Activated naive CD8-positive, alpha-beta T cell treated with anti-CD3 and anti-CD28 coated beads, Interleukin-2, amount 50 U/mL, for 24 hours (primary cell): ENCODE measurements around the gene ATG16L1.

Experiments used
- ATAC-seq: fragments of 150-1000 bp; cut with Tn5 transposase; one replicate; pipeline ENCODE4 v1.10.0; 2021
- DNase-seq: peaks from one replicate; pipeline ENCODE4 v3.0.0; 2021
- H3K27ac Mint-ChIP-seq: one replicate; pipeline ENCODE4 v1.8.0; 2021; ENCODE audit warnings: mild to moderate bottlenecking, mixed read lengths
- H3K27me3 Mint-ChIP-seq: one replicate; pipeline ENCODE4 v1.8.0; 2021; ENCODE audit warnings: mixed read lengths
- H3K36me3 Mint-ChIP-seq: one replicate; pipeline ENCODE4 v1.8.0; 2021; ENCODE audit warnings: low read depth, mixed read lengths
- H3K4me1 Mint-ChIP-seq: one replicate; pipeline ENCODE4 v1.8.0; 2021; ENCODE audit warnings: mixed read lengths
- H3K4me3 Mint-ChIP-seq: one replicate; pipeline ENCODE4 v1.8.0; 2021; ENCODE audit warnings: mild to moderate bottlenecking, moderate library complexity, mixed read lengths
- H3K9me3 Mint-ChIP-seq: one replicate; pipeline ENCODE4 v1.8.0; 2021; ENCODE audit warnings: mixed read lengths

ATG16L1 gene

GRCh38 chr2:233241803-233242202 lies 9.7 kb upstream of the ATG16L1 start:
- Mint-ChIP-seq H3K27ac (peak overlapping the region; percentile 53), H3K36me3 (no peaks in the 10 kb centered on the region), H3K4me3 (peak overlapping the region; percentile 33), H3K9me3 (no peaks in the 10 kb centered on the region), H3K4me1 (peaks cover 57% of the 10 kb centered on the region), H3K27me3 (no peaks in the 10 kb centered on the region)
- no peak for ATAC-seq
- DNase-seq: no peak

GRCh38 chr2:233242231-233242927 lies 9.1 kb upstream of the ATG16L1 start:
- H3K4me1 Mint-ChIP-seq: peaks cover 58% of the 10 kb centered on the region
- H3K27ac Mint-ChIP-seq: peak overlapping the region; percentile 53
- H3K27me3 Mint-ChIP-seq: no peaks in the 10 kb centered on the region
- DNase-seq (no peak), ATAC-seq (peak; percentile 75)
- H3K9me3 Mint-ChIP-seq: no peaks in the 10 kb centered on the region
- H3K4me3 Mint-ChIP-seq: peak overlapping the region; percentile 33
- no peaks in the 10 kb centered on the region for H3K36me3 Mint-ChIP-seq

GRCh38 chr2:233243348-233243747 lies 8.1 kb upstream of the ATG16L1 start:
- H3K27ac Mint-ChIP-seq: no peak overlapping the region

GRCh38 chr2:233244818-233245217 lies 6.7 kb upstream of the ATG16L1 start:
- peaks cover 59% of the 10 kb centered on the region for H3K4me1 Mint-ChIP-seq
- ATAC-seq (no peak), DNase-seq (no peak)
- H3K27me3 Mint-ChIP-seq: no peaks in the 10 kb centered on the region
- no peaks in the 10 kb centered on the region for H3K36me3 Mint-ChIP-seq
- no peaks in the 10 kb centered on the region for H3K9me3 Mint-ChIP-seq
- no peak overlapping the region for H3K4me3 Mint-ChIP-seq
- H3K27ac Mint-ChIP-seq: peak overlapping the region; percentile 24

More at GRCh38 chr2:233243348-233243747, 8.1 kb upstream of the ATG16L1 start:
- Mint-ChIP-seq H3K4me1 (peaks cover 64% of the 10 kb centered on the region), H3K36me3 (no peaks in the 10 kb centered on the region), H3K9me3 (no peaks in the 10 kb centered on the region), H3K4me3 (no peak overlapping the region), H3K27me3 (no peaks in the 10 kb centered on the region)
- DNase-seq (no peak), ATAC-seq (no peak)

GRCh38 chr2:233245406-233245805 lies 6.1 kb upstream of the ATG16L1 start:
- Mint-ChIP-seq H3K36me3 (no peaks in the 10 kb centered on the region), H3K27ac (no peak overlapping the region), H3K4me3 (no peak overlapping the region), H3K27me3 (no peaks in the 10 kb centered on the region), H3K9me3 (no peaks in the 10 kb centered on the region), H3K4me1 (peaks cover 62% of the 10 kb centered on the region)
- ATAC-seq (no peak), DNase-seq (no peak)

GRCh38 chr2:233247116-233247515 lies 4.4 kb upstream of the ATG16L1 start:
- no peak for ATAC-seq
- Mint-ChIP-seq H3K27me3 (no peaks in the 10 kb centered on the region), H3K4me1 (peaks cover 53% of the 10 kb centered on the region), H3K36me3 (peaks cover 2% of the 10 kb centered on the region), H3K27ac (peak overlapping the region; percentile 96), H3K9me3 (no peaks in the 10 kb centered on the region), H3K4me3 (no peak overlapping the region)
- no peak for DNase-seq

GRCh38 chr2:233247744-233248143 lies 3.7 kb upstream of the ATG16L1 start:
- Mint-ChIP-seq H3K4me3 (peak overlapping the region; percentile 55), H3K9me3 (no peaks in the 10 kb centered on the region), H3K4me1 (peaks cover 51% of the 10 kb centered on the region), H3K27ac (peak overlapping the region; percentile 96), H3K27me3 (no peaks in the 10 kb centered on the region), H3K36me3 (peaks cover 3% of the 10 kb centered on the region)
- DNase-seq: peak; percentile 54
- ATAC-seq: peak; percentile 89

- Mint-ChIP-seq H3K27ac (peak overlapping the region; percentile 24), H3K4me1 (peaks cover 57% of the 10 kb centered on the region), H3K9me3 (no peaks in the 10 kb centered on the region), H3K36me3 (peaks cover 7% of the 10 kb centered on the region), H3K27me3 (no peaks in the 10 kb centered on the region), H3K4me3 (no peak overlapping the region)
- ATAC-seq (no peak), DNase-seq (no peak)
Observed at GRCh38 chr2:233248999-233249398, 2.5 kb upstream of the ATG16L1 start.

GRCh38 chr2:233250568-233250967 lies 905 bp upstream of the ATG16L1 start:
- H3K27me3 Mint-ChIP-seq: no peaks in the 10 kb centered on the region
- peaks cover 7% of the 10 kb centered on the region for H3K36me3 Mint-ChIP-seq
- peak overlapping the region; percentile 15 for H3K4me3 Mint-ChIP-seq
- DNase-seq (no peak), ATAC-seq (no peak)
- H3K27ac Mint-ChIP-seq: peak overlapping the region; percentile 85
- peaks cover 65% of the 10 kb centered on the region for H3K4me1 Mint-ChIP-seq
- no peaks in the 10 kb centered on the region for H3K9me3 Mint-ChIP-seq

- no peak for ATAC-seq
Observed at GRCh38 chr2:233250985-233251305, 528 bp upstream of the ATG16L1 start.

GRCh38 chr2:233252227-233252626 lies 754 bp downstream of the ATG16L1 start:
- ATAC-seq (no peak), DNase-seq (no peak)
- H3K36me3 Mint-ChIP-seq: peaks cover 14% of the 10 kb centered on the region
- H3K27me3 Mint-ChIP-seq: no peaks in the 10 kb centered on the region
- peak overlapping the region; percentile 85 for H3K27ac Mint-ChIP-seq
- no peaks in the 10 kb centered on the region for H3K9me3 Mint-ChIP-seq
- H3K4me1 Mint-ChIP-seq: peaks cover 63% of the 10 kb centered on the region
- H3K4me3 Mint-ChIP-seq: peak overlapping the region; percentile 92

More at GRCh38 chr2:233250985-233251305, 528 bp upstream of the ATG16L1 start:
- Mint-ChIP-seq H3K27ac (peak overlapping the region; percentile 85), H3K4me3 (peak overlapping the region; percentile 92), H3K27me3 (no peaks in the 10 kb centered on the region), H3K4me1 (peaks cover 68% of the 10 kb centered on the region), H3K36me3 (peaks cover 8% of the 10 kb centered on the region), H3K9me3 (no peaks in the 10 kb centered on the region)
- no peak for DNase-seq

- H3K4me3 Mint-ChIP-seq: no peak overlapping the region
- no peak for DNase-seq
Observed at GRCh38 chr2:233255151-233255550, 3.7 kb downstream of the ATG16L1 start.

GRCh38 chr2:233256048-233256447 lies 4.6 kb downstream of the ATG16L1 start:
- Mint-ChIP-seq H3K9me3 (no peaks in the 10 kb centered on the region), H3K27ac (no peak overlapping the region)
- ATAC-seq: no peak

More at GRCh38 chr2:233255151-233255550, 3.7 kb downstream of the ATG16L1 start:
- H3K27ac Mint-ChIP-seq: peak overlapping the region; percentile 40
- no peak for ATAC-seq
- H3K27me3 Mint-ChIP-seq: no peaks in the 10 kb centered on the region
- H3K36me3 Mint-ChIP-seq: peaks cover 36% of the 10 kb centered on the region
- H3K4me1 Mint-ChIP-seq: peaks cover 58% of the 10 kb centered on the region
- no peaks in the 10 kb centered on the region for H3K9me3 Mint-ChIP-seq

GRCh38 chr2:233258211-233258610 lies 6.7 kb downstream of the ATG16L1 start:
- Mint-ChIP-seq H3K27ac (peak overlapping the region; percentile 28), H3K36me3 (peaks cover 58% of the 10 kb centered on the region), H3K27me3 (no peaks in the 10 kb centered on the region), H3K4me3 (no peak overlapping the region), H3K9me3 (no peaks in the 10 kb centered on the region), H3K4me1 (peaks cover 56% of the 10 kb centered on the region)
- no peak for ATAC-seq
- DNase-seq: no peak

More at GRCh38 chr2:233256048-233256447, 4.6 kb downstream of the ATG16L1 start:
- Mint-ChIP-seq H3K36me3 (peaks cover 43% of the 10 kb centered on the region), H3K4me3 (no peak overlapping the region), H3K27me3 (no peaks in the 10 kb centered on the region), H3K4me1 (peaks cover 50% of the 10 kb centered on the region)
- DNase-seq: no peak

GRCh38 chr2:233259730-233260129 lies 8.3 kb downstream of the ATG16L1 start:
- H3K27me3 Mint-ChIP-seq: no peaks in the 10 kb centered on the region
- peaks cover 63% of the 10 kb centered on the region for H3K36me3 Mint-ChIP-seq
- H3K4me3 Mint-ChIP-seq: no peak overlapping the region
- peak overlapping the region; percentile 73 for H3K27ac Mint-ChIP-seq
- no peaks in the 10 kb centered on the region for H3K9me3 Mint-ChIP-seq
- ATAC-seq (peak; percentile 35), DNase-seq (no peak)
- peaks cover 42% of the 10 kb centered on the region for H3K4me1 Mint-ChIP-seq
